ENCODE measurements around the gene SYNE1. TPM values are rescaled to one million over a fixed set of nuclear protein-coding genes. Genes with fewer than 3 reads are reported as not detected.

Gene SYNE1
- total RNA-seq, 1 experiment from 2014 or later: 3.0 TPM

DNA sequence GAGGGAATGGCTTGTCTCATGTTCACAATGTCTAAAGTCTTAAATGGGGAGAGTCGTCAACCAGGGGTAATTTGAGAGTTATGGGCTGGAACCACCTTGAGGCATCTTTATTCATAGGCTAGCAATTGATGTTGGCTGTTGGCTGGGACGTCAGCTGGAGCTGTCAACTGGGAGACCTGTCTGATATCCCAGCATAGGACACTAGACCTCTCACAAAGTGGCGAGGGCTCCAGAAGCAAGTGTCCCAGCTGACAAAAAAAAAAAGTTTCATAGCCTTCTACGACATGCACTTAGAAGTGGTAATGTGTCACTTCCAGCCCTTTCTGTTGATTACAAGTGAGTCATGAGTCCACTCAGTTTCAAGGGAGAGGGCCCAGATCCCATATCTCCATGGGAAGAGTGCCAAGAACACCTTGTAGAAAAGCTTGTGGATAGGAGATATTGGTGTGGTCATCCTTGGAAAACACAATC, 551.7 kb downstream of the SYNE1 start:
- Histone ChIP-seq H3K27me3 (ENCODE audit: insufficient read depth, low read length) (no peaks in the 10 kb centered on the region), H2BK5ac (ENCODE audit: insufficient read length, low read length) (no peak overlapping the region), H2BK20ac (ENCODE audit: low read depth, low read length, poor library complexity, severe bottlenecking) (no peak overlapping the region), H2BK15ac (ENCODE audit: low read depth, low read length) (no peak overlapping the region), H3K4me1 (ENCODE audit: insufficient read depth, low read length) (no peaks in the 10 kb centered on the region), H3K23me2 (ENCODE audit: insufficient read length, low read depth, low read length, poor library complexity, severe bottlenecking) (no peaks in the 10 kb centered on the region), H2BK12ac (ENCODE audit: insufficient read length, low read depth, low read length) (no peak overlapping the region), H3K4ac (ENCODE audit: low read depth, low read length) (no peak overlapping the region), H4K8ac (replicated peaks; ENCODE audit: insufficient read length, low read depth, low read length) (no peak overlapping the region), H3K9ac (ENCODE audit: extremely low read depth, insufficient read length, low read length) (no peak overlapping the region), H3K79me2 (ENCODE audit: insufficient read depth, low read length) (no peaks in the 10 kb centered on the region), H2BK120ac (ENCODE audit: low read depth, low read length, poor library complexity, severe bottlenecking) (no peak overlapping the region), H3T11ph (ENCODE audit: low read length) (no peak overlapping the region), H3K27ac (ENCODE audit: insufficient read length, low read depth, low read length) (no peak overlapping the region), H4K5ac (ENCODE audit: insufficient read length, low read depth, low read length) (no peak overlapping the region), H2AK5ac (ENCODE audit: insufficient read length, low read length) (no peak overlapping the region), H3K14ac (ENCODE audit: insufficient read depth, low read length) (no peak overlapping the region), H4K20me1 (ENCODE audit: control insufficient read depth, insufficient read depth, insufficient read length) (no peaks in the 10 kb centered on the region), H3K79me1 (ENCODE audit: insufficient read depth, low read depth, low read length, poor library complexity, severe bottlenecking) (no peaks in the 10 kb centered on the region), H4K91ac (ENCODE audit: insufficient read length, low read depth, low read length) (no peak overlapping the region), H3K4me2 (ENCODE audit: insufficient read depth, insufficient read length, low read length) (no peak overlapping the region), H2AFZ (ENCODE audit: low read length) (no peak overlapping the region), H3K56ac (ENCODE audit: insufficient read length, low read depth, low read length) (no peak overlapping the region), H3K23ac (ENCODE audit: insufficient read length, low read depth, low read length) (no peak overlapping the region), H3K9me3 (ENCODE audit: control insufficient read depth, low read depth, low read length) (no peaks in the 10 kb centered on the region), H3K18ac (ENCODE audit: insufficient read length, low read depth, low read length) (no peak overlapping the region)
- Mint-ChIP-seq H3K27ac (no peak overlapping the region), H3K9me3 (peaks cover 2 to 4% of the 10 kb centered on the region in 2 experiments; a peak in 2 of 5 replicates), H3K27me3 (ENCODE audit: low read depth) (no peaks in the 10 kb centered on the region; the same call in none of the 2 replicates), H3K4me3 (no peak overlapping the region), H3K36me3 (ENCODE audit: insufficient read depth in 1 of 3, low read depth in 3 of 3) (no peaks in the 10 kb centered on the region; a peak in 1 of 7 replicates), H3K4me1 (no peaks in the 10 kb centered on the region)
- no peak for DNase-seq
- no CpG with 5 or more reads among the region's 4 CpGs for WGBS (ENCODE audit: extremely low coverage, insufficient read length, low lambda C conversion rate)
- TF ChIP-seq, protein P1, sequence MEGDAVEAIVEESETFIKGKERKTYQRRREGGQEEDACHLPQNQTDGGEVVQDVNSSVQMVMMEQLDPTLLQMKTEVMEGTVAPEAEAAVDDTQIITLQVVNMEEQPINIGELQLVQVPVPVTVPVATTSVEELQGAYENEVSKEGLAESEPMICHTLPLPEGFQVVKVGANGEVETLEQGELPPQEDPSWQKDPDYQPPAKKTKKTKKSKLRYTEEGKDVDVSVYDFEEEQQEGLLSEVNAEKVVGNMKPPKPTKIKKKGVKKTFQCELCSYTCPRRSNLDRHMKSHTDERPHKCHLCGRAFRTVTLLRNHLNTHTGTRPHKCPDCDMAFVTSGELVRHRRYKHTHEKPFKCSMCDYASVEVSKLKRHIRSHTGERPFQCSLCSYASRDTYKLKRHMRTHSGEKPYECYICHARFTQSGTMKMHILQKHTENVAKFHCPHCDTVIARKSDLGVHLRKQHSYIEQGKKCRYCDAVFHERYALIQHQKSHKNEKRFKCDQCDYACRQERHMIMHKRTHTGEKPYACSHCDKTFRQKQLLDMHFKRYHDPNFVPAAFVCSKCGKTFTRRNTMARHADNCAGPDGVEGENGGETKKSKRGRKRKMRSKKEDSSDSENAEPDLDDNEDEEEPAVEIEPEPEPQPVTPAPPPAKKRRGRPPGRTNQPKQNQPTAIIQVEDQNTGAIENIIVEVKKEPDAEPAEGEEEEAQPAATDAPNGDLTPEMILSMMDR (conservative IDR thresholded peaks at IDR 0.05): no peak
